GM11168 (cell line): Measurements from ENCODE around the gene PRSS21.

Experiments
- in situ Hi-C: fragments of 300-500 bp; cut with MboI; formaldehyde crosslinking; loops from one replicate; pipeline ENCODE4 v1.12.0; 2022; ENCODE audit warnings: low sequenced_read_pairs; ENCODE audit not compliant: unreplicated experiment

PRSS21 gene, protein sequence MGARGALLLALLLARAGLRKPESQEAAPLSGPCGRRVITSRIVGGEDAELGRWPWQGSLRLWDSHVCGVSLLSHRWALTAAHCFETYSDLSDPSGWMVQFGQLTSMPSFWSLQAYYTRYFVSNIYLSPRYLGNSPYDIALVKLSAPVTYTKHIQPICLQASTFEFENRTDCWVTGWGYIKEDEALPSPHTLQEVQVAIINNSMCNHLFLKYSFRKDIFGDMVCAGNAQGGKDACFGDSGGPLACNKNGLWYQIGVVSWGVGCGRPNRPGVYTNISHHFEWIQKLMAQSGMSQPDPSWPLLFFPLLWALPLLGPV

DNA sequence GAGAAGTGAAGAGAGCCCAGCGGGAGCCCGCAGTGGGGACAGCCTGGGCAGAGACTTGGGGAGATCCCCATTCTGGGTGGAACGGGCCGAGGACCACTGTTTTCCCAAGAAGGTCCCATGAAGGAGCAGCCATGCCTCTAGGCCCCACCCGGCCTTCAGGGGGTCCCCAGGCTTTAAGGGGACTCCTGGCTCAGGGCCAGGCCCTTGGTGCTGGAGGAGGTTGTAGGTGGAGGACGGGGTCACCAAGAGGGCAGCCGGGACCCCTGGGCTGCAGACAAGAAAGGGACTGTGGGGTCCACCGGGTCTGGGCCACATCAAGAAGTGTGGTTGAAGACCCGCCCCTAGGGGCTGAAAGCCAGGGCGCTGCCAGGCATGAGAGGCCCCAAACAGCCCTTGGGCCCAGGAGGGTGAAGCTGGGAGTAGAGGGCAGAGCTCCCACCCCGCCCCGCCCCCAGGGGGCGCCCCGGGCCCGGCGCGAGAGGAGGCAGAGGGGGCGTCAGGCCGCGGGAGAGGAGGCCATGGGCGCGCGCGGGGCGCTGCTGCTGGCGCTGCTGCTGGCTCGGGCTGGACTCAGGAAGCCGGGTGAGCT is at the start of gene PRSS21:
PRSS21 (plus strand) TSS at position 487 of the 589 bp plus-strand sequence; CDS start at position 519, 32 bp downstream.
- in situ Hi-C loops: no loop called here

DNA sequence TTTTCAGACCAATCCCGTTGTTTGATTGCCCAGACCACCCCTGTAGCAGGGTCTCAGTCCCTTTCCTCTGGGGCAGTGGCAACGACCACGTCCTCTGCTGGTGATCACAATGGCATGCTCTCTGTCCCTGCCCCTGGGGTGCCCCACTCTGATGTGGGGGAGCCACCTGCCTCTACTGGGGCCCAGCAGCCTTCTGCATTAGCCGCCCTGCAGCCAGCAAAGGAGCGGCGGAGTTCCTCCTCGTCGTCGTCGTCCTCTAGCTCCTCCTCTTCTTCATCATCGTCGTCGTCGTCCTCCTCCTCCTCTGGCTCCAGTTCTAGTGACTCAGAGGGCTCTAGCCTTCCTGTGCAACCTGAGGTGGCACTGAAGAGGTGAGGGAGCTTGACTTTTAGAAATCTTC is 49.1 kb upstream of the PRSS21 start:
- in situ Hi-C loops: no loop called here

DNA sequence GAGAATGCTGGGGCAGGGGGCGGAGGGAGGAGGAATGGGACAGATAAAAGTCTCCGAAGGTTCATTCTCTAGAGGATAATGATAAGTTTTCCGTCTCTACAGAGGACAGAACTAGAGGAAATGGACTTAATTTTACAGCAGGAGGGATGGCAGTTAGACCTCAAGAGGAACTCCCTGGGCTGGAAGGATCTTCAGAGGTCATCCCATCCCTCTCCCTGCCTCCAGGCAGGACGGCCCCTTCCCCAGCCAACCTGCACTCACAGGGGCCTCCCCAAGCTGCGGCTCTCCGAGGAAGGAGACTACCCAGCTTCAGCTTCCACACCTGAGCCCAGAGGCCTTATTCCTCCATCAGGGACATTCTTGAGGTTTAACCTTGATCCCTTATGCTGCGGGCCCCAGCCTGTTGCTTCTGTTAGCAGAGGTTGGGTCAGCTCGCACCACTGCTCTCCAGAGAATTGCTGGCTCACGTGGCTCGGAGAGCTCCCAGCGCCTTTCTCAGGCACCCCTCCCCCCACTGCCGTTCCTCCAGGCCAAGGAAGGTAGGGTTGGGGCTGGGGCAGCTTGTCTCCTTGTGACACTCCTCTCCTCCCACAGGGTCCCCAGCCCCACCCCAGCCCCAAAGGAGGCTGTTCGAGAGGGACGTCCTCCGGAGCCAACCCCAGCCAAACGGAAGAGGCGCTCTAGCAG is 48.5 kb upstream of the PRSS21 start:
- in situ Hi-C loops: no loop called here

GRCh38 chr16:2769100-2769529 is 47.9 kb upstream of the PRSS21 start:
- in situ Hi-C loops: no loop called here

GRCh38 chr16:2769675-2770056 is 47.4 kb upstream of the PRSS21 start:
- in situ Hi-C loops: no loop called here

DNA sequence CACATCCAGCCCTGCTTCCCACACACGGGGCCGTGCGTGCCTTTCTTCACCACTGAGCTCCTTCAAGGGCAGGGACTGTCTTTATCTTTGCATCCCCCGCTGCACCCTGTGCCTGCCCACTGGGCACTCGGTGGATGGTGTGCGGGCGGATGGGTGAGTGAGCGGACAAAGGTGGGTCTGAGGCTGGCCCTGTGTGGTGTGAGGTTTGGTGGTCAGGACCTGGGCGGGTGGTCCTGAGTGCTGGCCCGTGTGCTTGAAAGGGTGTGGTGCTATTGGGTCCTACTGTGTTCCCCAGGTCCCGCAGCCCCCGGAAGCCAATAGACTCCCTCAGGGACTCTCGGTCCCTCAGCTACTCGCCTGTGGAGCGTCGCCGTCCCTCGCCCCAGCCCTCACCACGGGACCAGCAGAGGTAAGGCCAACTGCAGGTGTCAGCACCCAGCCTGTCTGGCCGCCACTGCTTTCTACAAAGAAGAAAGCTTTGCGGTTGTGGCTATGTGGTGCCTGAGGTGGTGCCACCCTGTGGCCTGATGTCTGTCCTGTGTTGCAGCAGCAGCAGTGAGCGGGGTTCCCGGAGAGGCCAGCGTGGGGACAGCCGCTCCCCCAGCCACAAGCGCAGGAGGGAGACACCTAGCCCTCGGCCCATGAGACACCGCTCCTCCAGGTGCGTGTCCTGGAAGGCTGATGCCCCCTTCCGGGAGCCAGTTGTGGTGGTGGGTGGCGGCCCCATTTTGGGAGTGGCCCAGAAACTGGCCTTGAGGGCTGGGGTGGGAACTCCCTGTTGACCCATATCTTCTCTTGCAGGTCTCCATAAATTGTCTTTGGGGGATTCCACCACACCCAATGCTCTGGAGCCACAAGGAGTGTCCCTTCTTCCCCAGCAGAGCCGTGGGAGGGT is 46.7 kb upstream of the PRSS21 start:
- in situ Hi-C loops: no loop called here

- in situ Hi-C loops: no loop called here
Measured at GRCh38 chr16:2771496-2772402, 45.3 kb upstream of the PRSS21 start.

DNA sequence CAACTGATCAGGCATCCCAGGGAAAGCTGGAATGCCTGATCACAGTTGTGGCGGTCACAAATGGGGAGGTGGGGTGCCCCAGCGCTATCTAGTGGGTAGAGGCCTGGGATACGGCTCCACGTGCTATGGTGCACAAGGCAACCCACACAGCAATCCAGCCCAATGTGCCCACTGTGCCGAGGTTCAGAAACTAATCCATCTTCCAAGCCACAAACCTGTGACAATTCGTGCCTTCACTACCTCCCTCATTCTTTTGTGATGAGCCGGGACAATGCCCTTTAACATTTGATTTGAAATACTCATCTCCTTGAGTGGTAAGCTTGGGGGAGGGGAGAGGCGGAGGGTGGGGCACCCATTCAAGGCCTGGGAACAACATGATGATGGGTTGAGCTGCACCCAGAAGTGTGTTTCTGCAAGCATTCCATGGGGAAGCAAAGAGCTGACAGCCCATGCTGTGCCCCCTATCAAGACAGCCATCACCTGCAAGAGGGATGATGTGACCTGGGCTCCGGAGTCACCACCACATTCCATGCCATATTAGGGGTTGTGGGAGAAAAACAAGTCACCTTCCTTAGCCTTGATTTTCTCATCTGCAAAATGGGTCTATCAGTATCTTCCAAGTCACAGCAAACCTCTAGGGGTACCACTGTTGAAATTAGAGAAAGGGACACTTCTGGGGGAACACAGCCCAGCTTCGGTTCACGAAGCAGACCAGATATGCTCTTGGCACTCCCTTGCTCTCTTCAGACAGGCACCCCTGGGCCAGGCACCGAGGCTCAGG is 43.7 kb upstream of the PRSS21 start:
- in situ Hi-C loops: no loop called here

- in situ Hi-C loops: no loop called here
Measured at GRCh38 chr16:2774161-2774891, 42.7 kb upstream of the PRSS21 start.

GRCh38 chr16:2775131-2775716 is 41.8 kb upstream of the PRSS21 start:
- in situ Hi-C loops: no loop called here

GRCh38 chr16:2775765-2776499 is 41.1 kb upstream of the PRSS21 start:
- in situ Hi-C loops: no loop called here

GRCh38 chr16:2776500-2777139 is 40.4 kb upstream of the PRSS21 start:
- in situ Hi-C loops: no loop called here

GRCh38 chr16:2777231-2777902 is 39.7 kb upstream of the PRSS21 start, which contains the start of gene ELOB:
Gene ELOB, minus strand, starts transcription at chr16:2777280. Its CDS starts 41 bp downstream, at chr16:2777239.
- in situ Hi-C loops: no loop called here

- in situ Hi-C loops: no loop called here
Measured at GRCh38 chr16:2777903-2778629, 39.0 kb upstream of the PRSS21 start.

- in situ Hi-C loops: no loop called here
Measured at GRCh38 chr16:2778630-2778958, 38.4 kb upstream of the PRSS21 start.
